ENCODE results near the gene COL5A3.

- no peak for TF ChIP-seq CTCF (IDR thresholded peaks at IDR 0.05)
- no peak for TF ChIP-seq POLR2AphosphoS5 (IDR thresholded peaks at IDR 0.05)
- no peak for TF ChIP-seq EP300 (IDR thresholded peaks at IDR 0.05)
- TF ChIP-seq POLR2A (IDR thresholded peaks at IDR 0.05) = no peak
Measured at GRCh38 chr19:9970481-9970880, 39.8 kb downstream of the COL5A3 start.

All from sigmoid colon (tissue), 4 donors.